Esophagus muscularis mucosa (tissue), 4 donors: Measurements from ENCODE around the gene TNP1. TPM values are rescaled to one million over a fixed set of nuclear protein-coding genes. Genes with fewer than 3 reads are reported as not detected.

Experiments used
- total RNA-seq, 4 donors: library from RNA; depleted of rRNA; stranded (reverse); fragments of >200 nt; gene quantifications; one replicate each; pipeline versions ENCODE4 v1.1.0 to v1.2.1, GENCODE V29; 2016

The TNP1 gene
- total RNA-seq, 4 donors from 2014 or later, result not detected

Other genes starting within 250 kb of the TNP1 start
- 100 to 1,000 TPM; 188 to 446 (median 280) TPM for gene IGFBP2, start 226.6 kb downstream of the TNP1 start, total RNA-seq
- 1,000 to 10,000 TPM in 1 of 4 donors, 100 to 1,000 TPM in 3; 547 to 1,471 (median 705) TPM for gene IGFBP5, start 164.5 kb downstream of the TNP1 start, total RNA-seq